GM12891 (cell line): Measurements from ENCODE around the gene CANT1.

ENCODE experiments used
- POLR2A ChIP-seq: IDR thresholded peaks from 2 replicates; pipeline ENCODE4 v1.6.1; 2011; ENCODE audit warnings: low read depth, low read length, control low read depth
- POLR2AphosphoS5 ChIP-seq: IDR thresholded peaks from 2 replicates; pipeline ENCODE4 v1.6.1; 2011; ENCODE audit warnings: low read depth, low read length, control low read depth
- POU2F2 ChIP-seq: IDR thresholded peaks from 2 replicates; pipeline ENCODE4 v1.6.1; 2011; ENCODE audit warnings: low read depth, mild to moderate bottlenecking, control low read depth, low read length, moderate library complexity
- TAF1 ChIP-seq: IDR thresholded peaks from 2 replicates; pipeline ENCODE4 v1.6.1; 2011; ENCODE audit warnings: low read depth, low read length, control low read depth

DNA sequence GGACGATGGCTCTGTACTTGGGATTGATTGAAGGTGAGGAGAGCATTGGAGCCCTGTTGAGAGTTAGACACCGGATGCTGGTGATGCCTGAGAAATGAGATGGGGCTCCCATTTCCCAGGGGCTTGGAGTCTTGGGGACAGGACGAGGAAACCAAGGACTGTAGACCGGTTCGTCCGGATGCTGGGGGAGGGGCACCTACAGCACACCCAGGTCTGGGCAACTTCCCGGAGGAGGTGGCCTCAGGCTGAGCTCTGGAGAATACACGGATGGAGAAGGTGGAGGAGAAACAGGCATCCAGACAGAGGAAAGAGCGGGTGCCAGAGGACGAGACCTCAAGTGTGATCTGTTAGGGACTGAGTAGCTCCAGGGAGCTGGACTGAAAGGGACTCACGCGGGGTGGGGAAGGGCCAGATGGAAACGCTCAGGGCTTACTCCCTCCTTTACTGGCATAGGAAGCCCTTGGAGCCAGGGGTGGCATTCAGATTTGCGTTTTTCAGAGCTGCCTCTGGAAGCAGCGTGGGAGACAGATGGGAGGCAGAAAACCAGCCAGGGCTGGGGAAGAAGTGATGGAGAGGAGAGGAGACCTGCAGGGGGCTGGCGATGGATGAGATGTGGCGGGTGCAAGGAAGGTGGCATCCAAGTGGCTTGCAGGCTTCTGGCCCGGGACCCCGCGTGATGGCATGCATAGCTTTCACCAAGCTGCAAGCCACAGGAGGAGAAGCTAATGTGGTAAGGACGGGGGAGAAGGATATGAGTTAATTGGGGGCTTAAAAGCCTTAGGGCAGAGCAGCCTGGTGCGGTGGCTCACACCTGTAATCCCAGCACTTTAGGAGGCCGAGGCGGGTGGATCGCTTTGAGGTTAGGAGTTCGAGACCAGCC, 22.7 kb upstream of the CANT1 start:
- TF ChIP-seq POLR2A: no peak
- TF ChIP-seq POLR2AphosphoS5: no peak
- TF ChIP-seq TAF1: no peak
- no peak for TF ChIP-seq POU2F2
